ENCODE measurements around the gene LRRC1. TPM values are rescaled to one million over a fixed set of nuclear protein-coding genes. Genes with fewer than 3 reads are reported as not detected.

The LRRC1 gene
- total and polyA plus RNA-seq, 2 of the 13 experiments (the other 11 are each of a cell fraction or from before 2014, with no cell fraction given): 15.6 to 27.7 TPM

- TF ChIP-seq NR2F2 (IDR thresholded peaks at IDR 0.05; ENCODE audit: borderline replicate concordance, low read depth): no peak
- TF ChIP-seq PAF1 (CRISPR knock-in tag; IDR thresholded peaks at IDR 0.05): no peak
- peak; percentile 51 for TF ChIP-seq ZNF292 (CRISPR knock-in tag; IDR thresholded peaks at IDR 0.05; ENCODE audit: borderline replicate concordance, low read depth)
- TF ChIP-seq ZSCAN29 (CRISPR knock-in tag; conservative IDR thresholded peaks at IDR 0.05): peak; percentile 70; the same call in 1 of the 2 replicates
- TF ChIP-seq RBFOX2 (IDR thresholded peaks at IDR 0.05; ENCODE audit: low read depth, low read length): peak; percentile 69
- TF ChIP-seq FIP1L1 (IDR thresholded peaks at IDR 0.05; ENCODE audit: borderline replicate concordance, insufficient read depth, low read depth, low read length): no peak
- peak; percentile 78; the same call in 1 of the 2 replicates for TF ChIP-seq ZNF160 (CRISPR knock-in tag; IDR thresholded peaks at IDR 0.05)
- TF ChIP-seq REPIN1 (CRISPR knock-in tag; IDR thresholded peaks at IDR 0.05; ENCODE audit: borderline replicate concordance, low read depth): no peak
- peak; percentile 62 for TF ChIP-seq TAF15 (IDR thresholded peaks at IDR 0.05; ENCODE audit: low read depth, low read length, poor library complexity, severe bottlenecking)
- no peak for TF ChIP-seq E2F2 (CRISPR knock-in tag; IDR thresholded peaks at IDR 0.05; ENCODE audit: borderline replicate concordance)
- TF ChIP-seq ZNF660 (CRISPR knock-in tag; IDR thresholded peaks at IDR 0.05; ENCODE audit: borderline replicate concordance, low read depth): no peak
- TF ChIP-seq CREB3 (CRISPR knock-in tag; IDR thresholded peaks at IDR 0.05): 0 out of 2 replicates have a peak, but pooled peaks have one; percentile 50
- peak; percentile 7; the same call in 1 of the 2 replicates for TF ChIP-seq REL (CRISPR knock-in tag; conservative IDR thresholded peaks at IDR 0.05)
- no peak for TF ChIP-seq CEBPZ (IDR thresholded peaks at IDR 0.05; ENCODE audit: low read length)
- TF ChIP-seq ATM (IDR thresholded peaks at IDR 0.05; ENCODE audit: borderline replicate concordance): no peak
- TF ChIP-seq ATF4 (CRISPR knock-in tag; IDR thresholded peaks at IDR 0.05): 0 out of 4 replicates have a peak, but pooled peaks of 1 of the 2 experiments have one; percentile 16
Measured at GRCh38 chr6:53795702-53796450, 1.1 kb downstream of the LRRC1 start (continued).

All from HepG2 (cell line).